Hepatocyte (in vitro differentiated cells): Measurements from ENCODE around the gene SURF2. TPM values are rescaled to one million over a fixed set of nuclear protein-coding genes. Genes with fewer than 3 reads are reported as not detected.

Source experiments
- DNase-seq: peaks from one replicate; pipeline ENCODE4 v3.0.0-alpha.2; 2016; ENCODE audit warnings: low spot score
- H2AFZ ChIP-seq: fragments of 200-600 bp; sonication (generic); 2 replicates; pipeline ENCODE4 v1.6.0; 2016; ENCODE audit warnings: antibody characterized with exemption, mild to moderate bottlenecking
- H3K27ac ChIP-seq: fragments of 200-600 bp; sonication (generic); 2 replicates; pipeline ENCODE4 v1.5.1; 2016; ENCODE audit warnings: mild to moderate bottlenecking
- H3K27me3 ChIP-seq: fragments of 200-600 bp; sonication (generic); 2 replicates; pipeline ENCODE4 v1.6.1; 2016
- H3K36me3 ChIP-seq: fragments of 200-600 bp; sonication (generic); replicated peaks from 2 replicates; pipeline ENCODE4 v1.5.1; 2016; ENCODE audit warnings: low read depth; ENCODE audit not compliant: insufficient read depth
- H3K4me1 ChIP-seq: fragments of 200-600 bp; sonication (generic); 2 replicates; pipeline ENCODE4 v1.5.1; 2016; ENCODE audit warnings: mild to moderate bottlenecking, moderate library complexity; ENCODE audit not compliant: insufficient read depth
- H3K4me2 ChIP-seq: fragments of 200-600 bp; sonication (generic); 2 replicates; pipeline ENCODE4 v1.6.0; 2016
- H3K4me3 ChIP-seq: fragments of 200-600 bp; sonication (generic); 2 replicates; pipeline ENCODE4 v1.5.1; 2016; ENCODE audit warnings: mild to moderate bottlenecking
- H3K79me2 ChIP-seq: fragments of 200-600 bp; sonication (generic); 2 replicates; pipeline ENCODE4 v1.6.0; 2017; ENCODE audit warnings: mild to moderate bottlenecking
- H3K9me2 ChIP-seq: fragments of 200-600 bp; sonication (generic); replicated peaks from 2 replicates; pipeline ENCODE4 v1.6.0; 2017; ENCODE audit warnings: mild to moderate bottlenecking; ENCODE audit not compliant: insufficient read depth
- H3K9me3 ChIP-seq: fragments of 200-600 bp; sonication (generic); 2 replicates; pipeline ENCODE4 v1.5.1; 2016; ENCODE audit warnings: low read depth, mild to moderate bottlenecking
- H4K20me1 ChIP-seq: fragments of 200-600 bp; sonication (generic); 2 replicates; pipeline ENCODE4 v1.6.0; 2016; ENCODE audit warnings: mild to moderate bottlenecking; ENCODE audit not compliant: insufficient read depth, poor library complexity, severe bottlenecking
- CTCF ChIP-seq: fragments of 200-600 bp; sonication (generic); IDR thresholded peaks from 2 replicates; pipeline ENCODE4 v1.5.1; 2016; ENCODE audit warnings: antibody characterized with exemption, mild to moderate bottlenecking; ENCODE audit not compliant: poor library complexity
- EZH2 ChIP-seq: fragments of 200-600 bp; sonication (generic); IDR thresholded peaks from 2 replicates; pipeline ENCODE4 v1.6.1; 2016; ENCODE audit warnings: antibody characterized with exemption, mild to moderate bottlenecking, borderline replicate concordance
- EZH2phosphoT487 ChIP-seq: fragments of 200-600 bp; sonication (generic); IDR thresholded peaks from one replicate; pipeline ENCODE4 v1.6.1; 2018; ENCODE audit warnings: antibody characterized with exemption, mild to moderate bottlenecking, low read depth, moderate library complexity; ENCODE audit not compliant: unreplicated experiment, severe bottlenecking
- WGBS: methylation state at CpG from one replicate; pipeline ENCODE4 v1.1.6; 2016; ENCODE audit warnings: low lambda C conversion rate; ENCODE audit errors: missing lambda C conversion rate; 5-methylcytosine and 5-hydroxymethylcytosine counted together
- polyA plus RNA-seq: library from polyadenylated mRNA; unstranded; fragments of >200 nt; fragmentation: Nextera tagmentation; extraction: Ambion mirVana; gene quantifications from 2 replicates; pipeline ENCODE4 v1.2.1, GENCODE V29; 2016
- total RNA-seq: library from RNA; depleted of rRNA; stranded (reverse); fragments of >200 nt; gene quantifications from 2 replicates; pipeline ENCODE4 v1.2.3, GENCODE V29; 2014

Gene SURF2
- total and polyA plus RNA-seq, 2 experiments from 2014 or later: 13.6 to 22.9 TPM

- Histone ChIP-seq H3K36me3 (no peaks in the 10 kb centered on the region), H3K27ac (no peak overlapping the region), H4K20me1 (no peaks in the 10 kb centered on the region), H2AFZ (no peak overlapping the region), H3K4me1 (no peaks in the 10 kb centered on the region), H3K9me3 (no peaks in the 10 kb centered on the region), H3K4me2 (no peak overlapping the region), H3K27me3 (no peaks in the 10 kb centered on the region), H3K4me3 (no peak overlapping the region), H3K79me2 (no peaks in the 10 kb centered on the region), H3K9me2 (no peaks in the 10 kb centered on the region)
- 90% methylated on average over 14 of the region's 14 CpGs for WGBS
- TF ChIP-seq EZH2phosphoT487: no peak
- no peak for TF ChIP-seq EZH2
- TF ChIP-seq CTCF: no peak
- DNase-seq: no peak
These were observed 29.1 kb downstream of the SURF2 start for GRCh38 chr9:133385452-133385851.

DNA sequence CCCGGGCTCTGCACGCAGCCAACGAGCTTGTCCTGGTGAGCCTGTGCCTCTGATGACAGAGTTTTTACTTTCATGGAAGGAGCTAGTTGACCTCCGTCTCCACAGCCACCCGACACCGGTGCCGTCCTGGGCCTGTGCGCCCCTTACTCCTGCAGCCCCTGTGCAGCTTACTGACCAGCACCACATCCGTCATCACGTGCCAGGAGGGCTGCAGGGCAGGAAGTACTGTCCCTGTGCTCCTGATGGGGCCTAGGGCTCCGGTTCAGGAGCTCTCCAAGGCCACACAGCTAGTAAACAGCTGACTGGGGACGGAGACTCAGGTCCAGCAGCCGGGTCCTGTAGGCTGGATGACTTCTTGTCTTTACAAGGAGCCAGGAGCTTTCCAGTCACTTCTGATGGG is 30.0 kb downstream of the SURF2 start:
- DNase-seq: no peak
- Histone ChIP-seq H3K9me3 (no peaks in the 10 kb centered on the region), H3K4me3 (no peak overlapping the region), H3K79me2 (no peaks in the 10 kb centered on the region), H4K20me1 (no peaks in the 10 kb centered on the region), H3K4me1 (no peaks in the 10 kb centered on the region), H3K4me2 (no peak overlapping the region), H3K9me2 (no peaks in the 10 kb centered on the region), H2AFZ (no peak overlapping the region), H3K27ac (no peak overlapping the region), H3K36me3 (no peaks in the 10 kb centered on the region), H3K27me3 (no peaks in the 10 kb centered on the region)
- 82% methylated on average over 13 of the region's 13 CpGs for WGBS
- TF ChIP-seq EZH2phosphoT487: no peak
- TF ChIP-seq EZH2: no peak
- TF ChIP-seq CTCF: no peak

DNA sequence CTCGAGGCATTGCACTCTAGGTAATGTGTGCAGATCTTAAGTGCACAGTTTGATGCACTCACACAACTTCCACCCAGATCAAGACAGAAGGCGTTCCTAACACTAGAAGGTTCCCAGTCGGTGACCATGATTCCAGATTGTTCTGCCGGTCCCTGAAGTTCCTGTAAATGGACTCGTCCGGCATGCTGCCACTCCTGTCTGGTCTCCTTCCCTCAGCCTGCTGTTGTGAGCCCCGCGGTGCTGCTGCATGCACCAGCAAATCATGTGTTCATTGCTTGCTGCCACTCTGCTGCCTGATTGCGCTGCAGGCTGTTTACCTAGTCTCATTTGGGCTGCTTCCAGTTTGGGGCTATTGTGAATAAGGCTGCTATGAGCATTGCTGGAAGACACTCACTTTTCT is 31.3 kb downstream of the SURF2 start:
- WGBS: 80% methylated on average over 9 of the region's 9 CpGs

More for the DNA sequence above, 31.3 kb downstream of the SURF2 start:
- Histone ChIP-seq H4K20me1 (no peaks in the 10 kb centered on the region), H3K9me2 (no peaks in the 10 kb centered on the region), H3K79me2 (no peaks in the 10 kb centered on the region), H3K4me2 (no peak overlapping the region), H3K36me3 (no peaks in the 10 kb centered on the region), H3K4me3 (no peak overlapping the region), H2AFZ (no peak overlapping the region), H3K27ac (no peak overlapping the region), H3K4me1 (no peaks in the 10 kb centered on the region), H3K27me3 (no peaks in the 10 kb centered on the region), H3K9me3 (no peaks in the 10 kb centered on the region)
- TF ChIP-seq CTCF: no peak
- TF ChIP-seq EZH2: no peak
- DNase-seq: no peak
